ENCODE results near the gene SORCS1.

GRCh38 chr10:106570268-106570667 is 594.2 kb downstream of the SORCS1 start:
- TF ChIP-seq CTCF (IDR thresholded peaks at IDR 0.05; ENCODE audit: poor library complexity) (no peak), EZH2 (IDR thresholded peaks at IDR 0.05; ENCODE audit: borderline replicate concordance) (no peak)
